ENCODE measurements around the gene KRT27.
"Not testable (repeated sequence)": the region's sequence is repeated elsewhere in the genome, so short reads cannot be mapped to it uniquely, and the experiment has no call there.

DNA sequence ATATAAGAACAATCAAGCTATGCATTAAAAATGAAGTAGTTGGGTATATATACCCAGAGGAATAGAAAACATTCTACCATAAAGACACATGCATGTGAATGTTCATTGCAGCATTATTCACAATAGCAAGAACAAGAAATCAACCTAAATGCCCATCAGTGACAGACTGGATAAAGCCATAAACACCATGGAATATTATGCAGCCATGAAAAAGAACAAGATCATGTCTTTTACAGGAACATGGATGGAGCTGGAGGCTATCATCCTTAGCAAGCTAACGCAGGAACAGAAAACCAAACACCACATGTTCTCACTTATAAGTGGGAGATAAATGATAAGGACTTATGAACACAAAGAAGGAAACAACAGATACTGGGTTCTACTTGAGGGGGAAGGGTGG is 33.7 kb downstream of the KRT27 start:
- TF ChIP-seq POLR2A, CTCF (IDR thresholded peaks at IDR 0.05): not testable (repeated sequence)

Measured in body of pancreas (tissue), 4 donors.